Peyer's patch (tissue), 4 donors: Measurements from ENCODE around the gene SAMHD1. TPM values are rescaled to one million over a fixed set of nuclear protein-coding genes. Genes with fewer than 3 reads are reported as not detected.
A peak's percentile ranks its signal among the peaks of the same experiment; 100 is the strongest.

Source experiments
- DNase-seq, 3 donors: peaks; one replicate each; pipeline ENCODE4 v3.0.0-alpha.2; 2017 to 2019
- H3K27ac ChIP-seq, 4 donors: fragments of 200-600 bp; sonication (generic); one replicate each; pipeline ENCODE4 v1.5.1; 2016 to 2019
- H3K27me3 ChIP-seq, 2 donors: fragments of 200-600 bp; sonication (generic); one replicate each; pipeline ENCODE4 v1.5.1; 2019
- H3K36me3 ChIP-seq, 3 donors: fragments of 200-600 bp; sonication (generic); one replicate each; pipeline ENCODE4 v1.5.1; 2016 to 2019
- H3K4me1 ChIP-seq, 4 donors: fragments of 200-600 bp; sonication (generic); one replicate each; pipeline ENCODE4 v1.5.1; 2016 to 2019
- H3K4me3 ChIP-seq, 4 donors: fragments of 200-600 bp; sonication (generic); 1 replicate in 3 of 4; 2 replicates in 1 of 4; pipeline ENCODE4 v1.5.1; 2016 to 2019; ENCODE audit warnings: mild to moderate bottlenecking in 1 of 4
- H3K9me3 ChIP-seq, 4 donors: fragments of 200-600 bp; sonication (generic); one replicate each; pipeline ENCODE4 v1.5.1; 2016 to 2019; ENCODE audit warnings: mild to moderate bottlenecking in 1 of 4
- POLR2A ChIP-seq, 2 donors: fragments of 450-650 bp; IDR thresholded peaks; one replicate each; pipeline ENCODE4 v1.5.1; 2017; ENCODE audit warnings: antibody characterized with exemption in 2 of 2, mild to moderate bottlenecking in 2 of 2, moderate library complexity in 2 of 2
- total RNA-seq, 4 donors: library from RNA; depleted of rRNA; stranded (reverse); fragments of >200 nt; gene quantifications; one replicate each; pipeline ENCODE4 v1.1.0, GENCODE V29; 2016
- TF ChIP-seq, protein P1 (sequence below), 6 experiments: fragments of 450-650 bp in 4 of 6; fragments of 200-600 bp in 2 of 6; sonication (generic) in 1 of 6; IDR thresholded peaks; one replicate each; pipeline ENCODE4 v1.5.1; 2017 to 2019; ENCODE audit warnings: antibody characterized with exemption in 6 of 6, mild to moderate bottlenecking in 3 of 6, moderate library complexity in 1 of 6

SAMHD1 gene
- total RNA-seq, 4 donors from 2014 or later, result 26.4 to 195 (median 77.5) TPM

DNA sequence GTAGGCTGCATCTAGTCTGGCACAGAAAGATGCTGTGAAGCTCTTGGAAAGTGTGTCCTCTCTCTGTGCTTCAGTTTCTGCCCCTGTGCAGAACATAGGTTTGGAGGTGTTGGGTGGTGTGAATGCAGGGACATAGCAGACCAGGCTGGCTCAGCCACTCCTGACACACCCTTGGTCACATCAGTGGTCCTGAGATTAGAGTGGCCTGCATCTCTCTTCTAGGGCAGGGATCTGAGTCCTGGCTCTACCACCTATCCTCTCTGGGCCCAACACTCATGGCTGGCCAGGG, 85.7 kb downstream of the SAMHD1 start:
- Histone ChIP-seq H3K9me3 (no peaks in the 10 kb centered on the region), H3K36me3 (no peaks in the 10 kb centered on the region), H3K4me1 (peaks cover 0 to 27% (median 11%) of the 10 kb centered on the region in 4 donors), H3K4me3 (no peak overlapping the region), H3K27ac (no peak overlapping the region), H3K27me3 (no peaks in the 10 kb centered on the region)
- no peak for TF ChIP-seq POLR2A (IDR thresholded peaks at IDR 0.05)
- TF ChIP-seq, protein P1, sequence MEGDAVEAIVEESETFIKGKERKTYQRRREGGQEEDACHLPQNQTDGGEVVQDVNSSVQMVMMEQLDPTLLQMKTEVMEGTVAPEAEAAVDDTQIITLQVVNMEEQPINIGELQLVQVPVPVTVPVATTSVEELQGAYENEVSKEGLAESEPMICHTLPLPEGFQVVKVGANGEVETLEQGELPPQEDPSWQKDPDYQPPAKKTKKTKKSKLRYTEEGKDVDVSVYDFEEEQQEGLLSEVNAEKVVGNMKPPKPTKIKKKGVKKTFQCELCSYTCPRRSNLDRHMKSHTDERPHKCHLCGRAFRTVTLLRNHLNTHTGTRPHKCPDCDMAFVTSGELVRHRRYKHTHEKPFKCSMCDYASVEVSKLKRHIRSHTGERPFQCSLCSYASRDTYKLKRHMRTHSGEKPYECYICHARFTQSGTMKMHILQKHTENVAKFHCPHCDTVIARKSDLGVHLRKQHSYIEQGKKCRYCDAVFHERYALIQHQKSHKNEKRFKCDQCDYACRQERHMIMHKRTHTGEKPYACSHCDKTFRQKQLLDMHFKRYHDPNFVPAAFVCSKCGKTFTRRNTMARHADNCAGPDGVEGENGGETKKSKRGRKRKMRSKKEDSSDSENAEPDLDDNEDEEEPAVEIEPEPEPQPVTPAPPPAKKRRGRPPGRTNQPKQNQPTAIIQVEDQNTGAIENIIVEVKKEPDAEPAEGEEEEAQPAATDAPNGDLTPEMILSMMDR (IDR thresholded peaks at IDR 0.05), result no peak
- no peak for DNase-seq

DNA sequence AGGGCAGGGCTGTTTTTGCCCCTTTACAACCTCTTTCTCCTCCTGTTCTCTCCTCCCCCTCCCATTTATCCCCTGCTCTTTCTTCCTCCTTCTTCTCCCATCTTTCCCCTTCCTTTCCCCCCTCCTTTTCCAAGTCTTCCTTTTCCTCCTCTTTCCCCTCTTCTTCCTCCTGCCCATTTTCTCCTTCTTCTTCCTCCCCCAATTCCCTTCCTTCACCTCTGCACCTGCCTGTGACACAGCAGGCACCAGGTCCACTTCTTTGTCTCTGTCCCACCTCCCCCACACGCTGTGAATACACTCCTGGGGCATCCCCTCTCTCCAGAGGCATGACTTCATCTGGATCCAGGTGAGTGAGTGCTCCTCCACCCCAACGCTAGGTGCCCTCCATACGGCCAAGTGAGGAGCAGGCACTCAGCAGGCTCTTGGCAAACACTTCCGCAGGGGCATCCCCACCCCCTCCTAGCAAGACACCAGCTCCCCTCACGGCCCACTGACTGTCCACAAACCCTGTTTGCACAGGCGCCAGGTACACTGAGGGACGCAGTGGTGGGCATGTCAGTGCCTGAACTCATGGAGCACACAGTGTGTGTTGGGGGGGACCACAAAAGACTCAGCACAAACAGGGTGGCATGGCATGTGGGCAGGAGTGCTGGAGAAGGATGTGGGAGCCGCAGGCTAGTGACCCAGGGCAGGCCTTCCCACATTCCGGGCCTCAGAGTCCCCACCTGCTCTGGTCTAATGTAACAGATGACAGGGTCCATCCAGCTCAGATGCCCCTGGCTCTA, 86.2 kb downstream of the SAMHD1 start:
- Histone ChIP-seq H3K27ac (no peak overlapping the region), H3K4me1 (peaks cover 0 to 33% (median 11%) of the 10 kb centered on the region in 4 donors), H3K27me3 (no peaks in the 10 kb centered on the region), H3K4me3 (no peak overlapping the region), H3K9me3 (no peaks in the 10 kb centered on the region), H3K36me3 (no peaks in the 10 kb centered on the region)
- no peak for TF ChIP-seq POLR2A (IDR thresholded peaks at IDR 0.05)
- TF ChIP-seq, protein P1 (IDR thresholded peaks at IDR 0.05), result no peak
- DNase-seq, result no peak

DNA sequence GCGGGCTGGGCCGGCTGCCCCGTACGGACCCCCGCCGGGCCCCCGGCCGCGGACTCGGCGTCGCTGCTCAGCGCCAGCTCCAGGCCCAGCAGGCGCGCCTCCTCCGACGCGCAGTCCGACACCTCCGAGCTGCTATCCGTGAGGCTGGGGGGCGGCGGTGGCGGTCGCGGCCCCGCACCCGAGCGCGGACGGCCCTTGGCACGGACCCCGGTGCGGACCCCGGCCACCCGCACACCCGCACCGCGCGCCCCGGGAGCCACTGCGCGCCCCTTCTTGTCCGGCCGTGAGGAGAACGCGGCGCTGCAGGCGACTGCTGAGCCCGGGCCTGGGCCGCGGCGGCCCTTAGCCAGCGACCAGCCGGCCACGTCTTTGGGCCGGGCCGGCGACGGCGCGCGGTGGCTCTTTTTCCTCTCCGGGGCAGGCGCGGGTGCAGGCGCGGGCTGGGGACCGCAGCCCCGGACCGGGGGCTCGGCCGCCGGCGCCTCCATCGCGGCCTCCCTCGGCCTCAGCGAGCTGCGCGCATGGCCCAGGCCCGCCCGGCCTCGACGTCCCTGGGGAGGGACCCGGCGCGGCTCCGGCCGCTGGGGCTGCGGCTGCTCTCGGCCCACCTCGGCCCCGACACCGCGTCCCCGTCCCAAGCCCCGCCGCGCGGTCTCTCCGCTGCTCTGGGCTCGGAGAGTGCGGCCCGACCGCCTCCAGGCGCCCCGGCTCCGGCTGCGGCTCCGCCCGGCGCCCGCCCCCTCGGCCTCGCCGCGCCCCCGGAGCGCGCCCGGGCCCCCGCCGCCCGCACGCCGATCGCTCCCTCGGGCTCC, 88.4 kb downstream of the SAMHD1 start:
- H3K27ac ChIP-seq, result peak overlapping the region; percentile 70 to 90 (median 86)
- no peaks in the 10 kb centered on the region for H3K9me3 ChIP-seq
- H3K4me3 ChIP-seq, result peak overlapping the region; percentile 48 to 78 (median 70)
- no peaks in the 10 kb centered on the region for H3K36me3 ChIP-seq
- peaks cover 5 to 49% (median 11%) of the 10 kb centered on the region in 4 donors for H3K4me1 ChIP-seq
- H3K27me3 ChIP-seq, result no peaks in the 10 kb centered on the region
- TF ChIP-seq, protein P1 (IDR thresholded peaks at IDR 0.05), result no peak
- TF ChIP-seq POLR2A (IDR thresholded peaks at IDR 0.05), result no peak
- no peak for DNase-seq

DNA sequence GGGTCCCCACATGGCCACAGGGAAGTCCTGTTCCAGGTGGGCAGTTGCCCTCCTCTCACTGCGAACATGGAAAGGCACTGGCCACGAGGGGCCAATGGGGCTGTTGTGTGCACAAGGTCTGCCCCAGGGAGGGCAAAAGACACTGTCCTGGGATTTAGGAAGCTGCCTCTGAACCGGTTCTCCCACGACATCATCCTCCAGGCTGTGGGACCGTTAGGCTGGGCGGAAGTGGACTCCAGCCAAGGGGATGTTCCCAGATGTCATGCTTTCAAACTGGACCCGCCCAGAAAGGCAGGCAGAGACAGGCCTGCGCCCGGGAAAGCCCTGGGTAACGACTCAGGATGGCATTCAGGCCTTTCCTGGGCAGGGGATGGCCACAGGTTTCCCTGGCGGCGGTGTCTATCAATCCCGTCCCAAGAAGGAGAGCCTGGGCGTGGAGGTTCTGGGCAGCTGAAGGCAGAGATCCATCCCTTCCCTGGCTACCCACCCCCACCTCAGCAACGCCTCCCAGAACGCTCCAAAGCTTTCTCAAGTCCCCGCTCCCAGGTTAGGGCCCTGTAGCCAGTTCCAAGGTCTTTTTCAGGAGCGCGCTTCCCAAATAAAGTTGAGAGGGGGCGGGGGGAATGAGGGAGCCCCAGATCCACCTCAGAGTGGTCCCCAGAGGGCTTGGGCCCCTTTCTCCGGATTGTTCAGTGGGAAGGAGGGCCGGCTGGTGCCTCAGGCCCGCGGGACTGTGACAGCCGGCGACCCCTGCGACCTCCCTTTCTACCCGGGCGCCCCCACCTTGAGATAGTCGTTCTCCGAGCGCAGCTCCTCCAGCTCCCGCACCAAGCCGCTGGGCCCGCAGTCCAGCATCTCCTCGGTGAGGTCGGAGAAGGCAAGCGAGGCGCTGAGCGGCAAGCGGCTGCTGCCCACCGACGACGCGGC, 89.4 kb downstream of the SAMHD1 start:
- H3K27ac ChIP-seq, result peak overlapping the region; percentile 70 to 90 (median 86)
- DNase-seq, result peak; percentile 30 to 85 (median 70)
- H3K36me3 ChIP-seq, result no peaks in the 10 kb centered on the region
- peak overlapping the region; percentile 48 to 78 (median 70) for H3K4me3 ChIP-seq
- H3K9me3 ChIP-seq, result no peaks in the 10 kb centered on the region
- H3K27me3 ChIP-seq, result no peaks in the 10 kb centered on the region
- TF ChIP-seq, protein P1 (IDR thresholded peaks at IDR 0.05), result no peak
- TF ChIP-seq POLR2A (IDR thresholded peaks at IDR 0.05), result peak in 1 of 2 donors; percentile 18
- peaks cover 5 to 57% (median 11%) of the 10 kb centered on the region in 4 donors for H3K4me1 ChIP-seq

DNA sequence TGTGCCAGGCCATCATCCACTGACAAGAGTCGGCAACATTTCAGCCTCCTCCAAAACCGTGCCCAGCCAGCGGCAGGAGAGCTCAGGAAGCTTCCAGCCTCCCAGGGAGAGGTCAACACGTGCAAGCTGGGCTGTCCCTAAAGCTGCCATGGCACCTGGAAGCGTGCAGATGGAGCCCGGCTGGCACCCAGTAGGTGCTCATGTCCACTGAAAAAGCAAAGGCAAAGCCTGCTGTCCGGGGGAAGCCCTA, 90.0 kb downstream of the SAMHD1 start:
- H3K9me3 ChIP-seq, result no peaks in the 10 kb centered on the region
- H3K27ac ChIP-seq, result peak overlapping the region; percentile 70 to 90 (median 86)
- H3K4me3 ChIP-seq, result peak overlapping the region in 3 of 4 donors; percentile 65 to 78 (median 74)
- no peaks in the 10 kb centered on the region for H3K36me3 ChIP-seq
- no peaks in the 10 kb centered on the region for H3K27me3 ChIP-seq
- TF ChIP-seq, protein P1 (IDR thresholded peaks at IDR 0.05), result no peak
- TF ChIP-seq POLR2A (IDR thresholded peaks at IDR 0.05), result no peak
- peaks cover 5 to 63% (median 11%) of the 10 kb centered on the region in 4 donors for H3K4me1 ChIP-seq
- no peak for DNase-seq
